HepG2 (cell line): ENCODE measurements around the gene EXOSC7. TPM values are rescaled to one million over a fixed set of nuclear protein-coding genes. Genes with fewer than 3 reads are reported as not detected.

Experiments used
- ATAC-seq: fragments of 200-7000 bp; cut with Tn5 transposase; 3 replicates; pipeline ENCODE4 v1.9.1; 2020; ENCODE audit warnings: mild to moderate bottlenecking, moderate library complexity
- BruUV-seq: library from RNA; stranded (reverse); fragments of 400-500 nt; replicated peaks from 2 replicates; lab custom pipeline; 2021; lab: Mats Ljungman, UMichigan
- CTCF ChIA-PET: fragments of 300-600 bp; formaldehyde crosslinking; extraction: SDS; loops from one replicate; lab custom pipeline; 2021; ENCODE audit warnings: low total read pairs, inconsistent platforms, low intra/inter-chr PET ratio; lab: Yijun Ruan, JAX
- POLR2A ChIA-PET: fragments of 350-600 bp; sonication (Branson Sonifier 250); formaldehyde crosslinking; loops from one replicate; lab custom pipeline; 2020; ENCODE audit warnings: antibody characterized with exemption, inconsistent platforms; lab: Yijun Ruan, JAX
- DNase-seq: peaks from one replicate; pipeline ENCODE4 v3.0.0-alpha.2; 2015; ENCODE audit warnings: low spot score
- FAIRE-seq: peaks from 3 replicates; lab custom pipeline; 2011; peaks lifted over from hg19 to GRCh38; lab: Jason Lieb, UNC
- H2AFZ ChIP-seq: one replicate; pipeline ENCODE4 v1.6.1; 2011; ENCODE audit warnings: low read length, inconsistent platforms
- H3K27ac ChIP-seq: fragments of 300-600 bp; 3 replicates; pipeline ENCODE4 v1.8.0; 2011; ENCODE audit warnings: mixed run types, mild to moderate bottlenecking, mixed read lengths, low read length, inconsistent platforms; ENCODE audit not compliant: insufficient read depth; ENCODE audit errors: extremely low read length
- H3K27me3 ChIP-seq, 2 experiments: fragments of 200-600 bp in 1 of 2; 2 replicates in 1 of 2; 3 replicates in 1 of 2; pipeline versions ENCODE4 v1.6.0 to v1.8.0; 2011; ENCODE audit warnings: low read length in 2 of 2, mild to moderate bottlenecking in 2 of 2, moderate library complexity in 2 of 2, inconsistent platforms in 1 of 2; ENCODE audit not compliant: insufficient read depth in 2 of 2, control insufficient read depth in 1 of 2
- H3K36me3 ChIP-seq, 2 experiments: fragments of 200-600 bp in 1 of 2; replicated peaks in 1 of 2; 2 replicates in 1 of 2; 3 replicates in 1 of 2; pipeline versions ENCODE4 v1.5.1 to v1.8.0; 2011; ENCODE audit warnings: low read length in 2 of 2, inconsistent platforms in 1 of 2; ENCODE audit not compliant: insufficient read depth in 2 of 2, control insufficient read depth in 1 of 2
- H3K4me1 ChIP-seq: 2 replicates; pipeline ENCODE4 v1.5.1; 2012; ENCODE audit warnings: low read length, inconsistent platforms; ENCODE audit not compliant: insufficient read depth
- H3K4me2 ChIP-seq: 2 replicates; pipeline ENCODE4 v1.6.0; 2011; ENCODE audit warnings: low read depth, low read length, inconsistent platforms
- H3K4me3 ChIP-seq, 3 experiments: fragments of 200-600 bp in 1 of 3; sonication (generic), shearing (Covaris generic) in 1 of 3; replicated peaks in 1 of 3; 2 replicates each; pipeline ENCODE4 v1.5.1; 2011 to 2016; ENCODE audit warnings: low read length in 3 of 3, inconsistent platforms in 2 of 3, low read depth in 2 of 3, mild to moderate bottlenecking in 2 of 3, control low read depth in 1 of 3, mixed read lengths in 1 of 3; ENCODE audit not compliant: insufficient read depth in 1 of 3
- H3K79me2 ChIP-seq: one replicate; pipeline ENCODE4 v1.6.1; 2011; ENCODE audit warnings: low read length, inconsistent platforms; ENCODE audit not compliant: insufficient read depth
- H3K9ac ChIP-seq: 2 replicates; pipeline ENCODE4 v1.6.0; 2011; ENCODE audit warnings: mild to moderate bottlenecking, low read depth, low read length, inconsistent platforms; ENCODE audit not compliant: insufficient read depth
- H3K9me3 ChIP-seq: 2 replicates; pipeline ENCODE4 v1.5.1; 2012; ENCODE audit warnings: mild to moderate bottlenecking, low read length
- H4K20me1 ChIP-seq: 2 replicates; pipeline ENCODE4 v1.6.0; 2011; ENCODE audit warnings: inconsistent platforms, mild to moderate bottlenecking, low read length, moderate library complexity; ENCODE audit not compliant: insufficient read depth
- KDM1A ChIP-seq: IDR thresholded peaks from 2 replicates; pipeline ENCODE4 v1.6.1; 2016; ENCODE audit warnings: missing compliant biosample characterization
- NFE2L2 ChIP-seq: fragments of 150-350 bp; IDR thresholded peaks from 2 replicates; pipeline ENCODE4 v1.6.1; 2014; ENCODE audit warnings: low read length
- ZNF329 ChIP-seq: sonication (generic); formaldehyde crosslinking; IDR thresholded peaks from 2 replicates; pipeline ENCODE4 v1.9.0; 2021; ENCODE audit warnings: low read depth, mild to moderate bottlenecking, missing genetic modification reagents
- ZNF761 ChIP-seq: sonication (generic); formaldehyde crosslinking; conservative IDR thresholded peaks from 2 replicates; pipeline ENCODE4 v1.4.0; 2020; ENCODE audit warnings: mild to moderate bottlenecking, missing genetic modification reagents
- ZSCAN22 ChIP-seq: sonication (generic); formaldehyde crosslinking; IDR thresholded peaks from 2 replicates; pipeline ENCODE4 v1.4.0; 2020; ENCODE audit warnings: mild to moderate bottlenecking, missing genetic modification reagents
- WGBS: methylation state at CpG from one replicate; pipeline ENCODE4 v1.1.6; 2017; ENCODE audit warnings: low lambda C conversion rate; 5-methylcytosine and 5-hydroxymethylcytosine counted together
- in situ Hi-C: cut with HindIII; loops from 2 replicates; pipeline ENCODE4 v1.10.0; 2017; ENCODE audit warnings: low pct_unique_long_range_greater_than_20kb; ENCODE audit not compliant: extremely low pct_ligation_motif_present
- intact Hi-C: fragments of 100-400 bp; cut with micrococcal nuclease; formaldehyde crosslinking; loops from one replicate; pipeline ENCODE4 v1.10.0; 2022; ENCODE audit not compliant: unreplicated experiment
- polyA plus RNA-seq, 8 experiments: library from polyadenylated mRNA; depleted of rRNA in 3 of 8; stranded (reverse) in 7 of 8; unstranded in 1 of 8; fragments of >200 nt; fragmentation: Illumina TruSeq in 4 of 8; extraction: Trizol in 4 of 8; gene quantifications; 2 replicates each; pipeline versions ENCODE4 v1.2.1 to v1.2.3, GENCODE V29; 2011 to 2016; ENCODE audit warnings: low read depth in 4 of 8, missing spikeins in 1 of 8, mixed read lengths in 1 of 8; ENCODE audit not compliant: insufficient read depth in 1 of 8
- total RNA-seq, 5 experiments: library from RNA; depleted of rRNA; stranded (reverse); fragments of >200 nt; fragmentation: Illumina TruSeq; extraction: Trizol; gene quantifications; 2 replicates each; pipeline ENCODE4 v1.2.3, GENCODE V29; 2016; ENCODE audit warnings: low read depth in 1 of 5
- TF ChIP-seq, protein P1 (sequence below): sonication (generic); formaldehyde crosslinking; IDR thresholded peaks from 2 replicates; pipeline ENCODE4 v1.5.0; 2020; ENCODE audit warnings: missing genetic modification reagents
- TF ChIP-seq, protein P2 (sequence below): sonication (generic); formaldehyde crosslinking; IDR thresholded peaks from 2 replicates; pipeline ENCODE4 v1.4.0; 2020; ENCODE audit warnings: missing genetic modification reagents; ENCODE audit errors: not compliant biosample characterization
- TF ChIP-seq, protein P3 (sequence below): sonication (generic); formaldehyde crosslinking; IDR thresholded peaks from 2 replicates; pipeline ENCODE4 v1.5.1; 2020; ENCODE audit warnings: missing genetic modification reagents, mild to moderate bottlenecking, borderline replicate concordance

EXOSC7 gene
- total and polyA plus RNA-seq, 2 of the 13 experiments (the other 11 are each of a cell fraction or from before 2014, with no cell fraction given): 68.3 to 74.7 TPM

DNA sequence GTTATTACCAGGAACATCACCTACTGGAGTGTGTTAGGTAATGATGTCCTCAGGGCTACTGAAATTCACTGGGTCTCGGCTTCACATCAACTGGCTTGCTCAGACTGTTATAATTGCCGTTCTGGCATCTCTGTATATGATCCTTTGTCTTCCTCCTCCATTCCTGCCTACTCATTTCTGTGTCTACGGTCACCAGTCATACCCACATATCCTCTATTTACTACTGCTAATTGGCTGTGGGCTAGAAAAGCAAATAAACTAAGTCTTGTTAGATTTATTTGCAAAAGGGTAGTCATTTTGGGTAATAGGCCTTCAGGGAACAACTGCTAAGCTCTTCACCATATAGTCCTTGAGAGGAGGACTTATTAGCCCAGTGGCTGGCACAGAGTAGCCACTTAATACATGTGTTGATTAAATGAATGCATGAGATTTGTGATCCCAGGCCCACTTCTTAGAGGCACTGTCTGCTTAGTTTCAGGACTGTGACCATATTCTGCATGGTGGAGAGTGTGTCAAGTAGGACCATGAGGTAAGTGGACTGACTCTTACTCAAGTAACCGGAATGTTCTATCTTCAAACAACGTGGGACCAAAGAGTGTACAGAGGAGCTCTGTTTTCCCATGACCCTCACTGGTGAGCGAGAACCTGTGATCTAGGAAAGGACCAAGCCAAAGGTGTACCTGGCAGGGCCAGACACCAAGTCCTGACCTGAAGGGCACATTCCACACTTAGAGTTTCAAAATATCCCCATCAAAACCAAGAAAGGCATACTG lies 13.2 kb upstream of the EXOSC7 start:
- H3K4me2 ChIP-seq: no peak overlapping the region
- no peaks in the 10 kb centered on the region for H3K9me3 ChIP-seq
- no peak overlapping the region for H2AFZ ChIP-seq
- BruUV-seq: no TSS peak
- peaks cover 8 to 9% of the 10 kb centered on the region in 2 experiments; a peak in 4 of 5 replicates for H3K36me3 ChIP-seq
- ATAC-seq (no peak), FAIRE-seq (no peak), DNase-seq (no peak)
- POLR2A ChIA-PET: no interaction called here
- no peak overlapping the region for H3K9ac ChIP-seq
- intact Hi-C loops: no loop called here
- CTCF ChIA-PET: no interaction called here
- H3K27ac ChIP-seq: no peak overlapping the region
- peaks cover 29% of the 10 kb centered on the region for H3K79me2 ChIP-seq
- TF ChIP-seq, protein P1, sequence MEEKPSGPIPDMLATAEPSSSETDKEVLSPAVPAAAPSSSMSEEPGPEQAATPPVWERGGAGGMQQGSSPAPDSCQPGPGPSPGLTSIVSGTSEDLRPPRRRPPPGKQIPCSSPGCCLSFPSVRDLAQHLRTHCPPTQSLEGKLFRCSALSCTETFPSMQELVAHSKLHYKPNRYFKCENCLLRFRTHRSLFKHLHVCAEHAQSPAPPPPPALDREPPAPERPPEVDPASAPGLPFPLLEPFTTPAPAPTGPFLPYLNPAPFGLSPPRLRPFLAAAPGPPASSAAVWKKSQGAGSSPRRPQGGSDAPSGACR (CRISPR knock-in tag): no peak
- TF ChIP-seq ZNF329: no peak
- TF ChIP-seq ZSCAN22 (CRISPR knock-in tag): no peak
- TF ChIP-seq ZNF761 (CRISPR knock-in tag): no peak
- TF ChIP-seq KDM1A (CRISPR knock-in tag): no peak
- TF ChIP-seq NFE2L2: no peak
- TF ChIP-seq, protein P2, sequence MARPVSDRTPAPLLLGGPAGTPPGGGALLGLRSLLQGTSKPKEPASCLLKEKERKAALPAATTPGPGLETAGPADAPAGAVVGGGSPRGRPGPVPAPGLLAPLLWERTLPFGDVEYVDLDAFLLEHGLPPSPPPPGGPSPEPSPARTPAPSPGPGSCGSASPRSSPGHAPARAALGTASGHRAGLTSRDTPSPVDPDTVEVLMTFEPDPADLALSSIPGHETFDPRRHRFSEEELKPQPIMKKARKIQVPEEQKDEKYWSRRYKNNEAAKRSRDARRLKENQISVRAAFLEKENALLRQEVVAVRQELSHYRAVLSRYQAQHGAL: no peak
- TF ChIP-seq, protein P3, sequence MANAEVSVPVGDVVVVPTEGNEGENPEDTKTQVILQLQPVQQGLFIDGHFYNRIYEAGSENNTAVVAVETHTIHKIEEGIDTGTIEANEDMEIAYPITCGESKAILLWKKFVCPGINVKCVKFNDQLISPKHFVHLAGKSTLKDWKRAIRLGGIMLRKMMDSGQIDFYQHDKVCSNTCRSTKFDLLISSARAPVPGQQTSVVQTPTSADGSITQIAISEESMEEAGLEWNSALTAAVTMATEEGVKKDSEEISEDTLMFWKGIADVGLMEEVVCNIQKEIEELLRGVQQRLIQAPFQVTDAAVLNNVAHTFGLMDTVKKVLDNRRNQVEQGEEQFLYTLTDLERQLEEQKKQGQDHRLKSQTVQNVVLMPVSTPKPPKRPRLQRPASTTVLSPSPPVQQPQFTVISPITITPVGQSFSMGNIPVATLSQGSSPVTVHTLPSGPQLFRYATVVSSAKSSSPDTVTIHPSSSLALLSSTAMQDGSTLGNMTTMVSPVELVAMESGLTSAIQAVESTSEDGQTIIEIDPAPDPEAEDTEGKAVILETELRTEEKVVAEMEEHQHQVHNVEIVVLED (CRISPR knock-in tag): no peak
- H3K4me3 ChIP-seq: no peak overlapping the region
- no peaks in the 10 kb centered on the region for H3K4me1 ChIP-seq
- in situ Hi-C loops: no loop called here
- H4K20me1 ChIP-seq: no peaks in the 10 kb centered on the region
- H3K27me3 ChIP-seq: no peaks in the 10 kb centered on the region
- 98% methylated on average over 6 of the region's 6 CpGs for WGBS
